Osteoblast (primary cell): Measurements from ENCODE around the gene GATB. TPM values are rescaled to one million over a fixed set of nuclear protein-coding genes. Genes with fewer than 3 reads are reported as not detected.

ENCODE experiments used
- DNase-seq: peaks from one replicate; pipeline ENCODE4 v3.0.0; 2011; ENCODE audit warnings: low spot score, mixed read lengths; ENCODE audit not compliant: insufficient read length; ENCODE audit errors: missing footprints
- H2AFZ ChIP-seq: 2 replicates; pipeline ENCODE4 v1.6.0; 2011; ENCODE audit warnings: mild to moderate bottlenecking, low read length
- H3K27ac ChIP-seq: 2 replicates; pipeline ENCODE4 v1.5.1; 2011; ENCODE audit warnings: mild to moderate bottlenecking, low read depth, low read length, moderate library complexity
- H3K27me3 ChIP-seq: 2 replicates; pipeline ENCODE4 v1.6.0; 2012; ENCODE audit warnings: mild to moderate bottlenecking, control low read depth, inconsistent platforms, low read length, moderate library complexity; ENCODE audit not compliant: insufficient read depth
- H3K36me3 ChIP-seq: 2 replicates; pipeline ENCODE4 v1.5.1; 2011; ENCODE audit warnings: mild to moderate bottlenecking, low read length, control low read depth, moderate library complexity; ENCODE audit not compliant: insufficient read depth
- H3K4me1 ChIP-seq: 2 replicates; pipeline ENCODE4 v1.5.1; 2011; ENCODE audit warnings: mild to moderate bottlenecking, low read length, control low read depth, moderate library complexity; ENCODE audit not compliant: insufficient read depth
- H3K4me2 ChIP-seq: 2 replicates; pipeline ENCODE4 v1.6.0; 2011; ENCODE audit warnings: mild to moderate bottlenecking, low read length; ENCODE audit not compliant: insufficient read depth
- H3K4me3 ChIP-seq: fragments of 200-600 bp; sonication (generic); 3 replicates; pipeline ENCODE4 v1.5.1; 2012; ENCODE audit warnings: mild to moderate bottlenecking, low read length, inconsistent platforms; ENCODE audit not compliant: insufficient read depth
- H3K79me2 ChIP-seq: 2 replicates; pipeline ENCODE4 v1.6.0; 2012; ENCODE audit warnings: mild to moderate bottlenecking, low read length, control low read depth, inconsistent platforms; ENCODE audit not compliant: insufficient read depth
- H3K9me3 ChIP-seq: 2 replicates; pipeline ENCODE4 v1.5.1; 2011; ENCODE audit warnings: low read depth, low read length, control low read depth
- H4K20me1 ChIP-seq: 2 replicates; pipeline ENCODE4 v1.6.0; 2012; ENCODE audit warnings: mild to moderate bottlenecking, low read length, control low read depth; ENCODE audit not compliant: insufficient read depth
- CTCF ChIP-seq: IDR thresholded peaks from 2 replicates; pipeline ENCODE4 v1.5.1; 2011; ENCODE audit warnings: mild to moderate bottlenecking, low read depth, low read length, moderate library complexity; ENCODE audit errors: extremely low read depth
- total RNA-seq: library from RNA; depleted of rRNA; stranded (reverse); fragments of >200 nt; gene quantifications from 2 replicates; pipeline ENCODE4 v1.2.3, GENCODE V29; 2012

Gene GATB
- total RNA-seq, 1 donor = 14.1 TPM

- no peaks in the 10 kb centered on the region for H3K9me3 ChIP-seq
- H3K4me2 ChIP-seq = no peak overlapping the region
- H4K20me1 ChIP-seq = no peaks in the 10 kb centered on the region
- no peak overlapping the region for H2AFZ ChIP-seq
- no peak overlapping the region for H3K4me3 ChIP-seq
- DNase-seq = no peak
- H3K4me1 ChIP-seq = peaks cover 37% of the 10 kb centered on the region
- TF ChIP-seq CTCF = no peak
- H3K27ac ChIP-seq = no peak overlapping the region
- no peaks in the 10 kb centered on the region for H3K79me2 ChIP-seq
- no peaks in the 10 kb centered on the region for H3K36me3 ChIP-seq
- no peaks in the 10 kb centered on the region for H3K27me3 ChIP-seq
These were observed 68.4 kb downstream of the GATB start for GRCh38 chr4:151692443-151692782.

GRCh38 chr4:151691639-151692442 lies 69.0 kb downstream of the GATB start:
- H3K4me2 ChIP-seq = no peak overlapping the region
- no peak for DNase-seq
- no peak overlapping the region for H3K4me3 ChIP-seq

GRCh38 chr4:151690876-151691275 lies 69.9 kb downstream of the GATB start:
- DNase-seq = peak; percentile 62
- Histone ChIP-seq H3K27ac (peak overlapping the region; percentile 72), H2AFZ (no peak overlapping the region), H3K4me1 (peaks cover 46% of the 10 kb centered on the region), H3K27me3 (no peaks in the 10 kb centered on the region), H4K20me1 (no peaks in the 10 kb centered on the region), H3K4me3 (peak overlapping the region; percentile 4), H3K79me2 (no peaks in the 10 kb centered on the region), H3K4me2 (peak overlapping the region; percentile 57), H3K9me3 (no peaks in the 10 kb centered on the region), H3K36me3 (no peaks in the 10 kb centered on the region)
- TF ChIP-seq CTCF = no peak

More at GRCh38 chr4:151691639-151692442, 69.0 kb downstream of the GATB start:
- H3K79me2 ChIP-seq = no peaks in the 10 kb centered on the region
- no peaks in the 10 kb centered on the region for H4K20me1 ChIP-seq
- H3K27ac ChIP-seq = no peak overlapping the region
- H3K9me3 ChIP-seq = no peaks in the 10 kb centered on the region
- H3K27me3 ChIP-seq = no peaks in the 10 kb centered on the region
- H3K4me1 ChIP-seq = peaks cover 43% of the 10 kb centered on the region
- no peaks in the 10 kb centered on the region for H3K36me3 ChIP-seq
- no peak for TF ChIP-seq CTCF
- H2AFZ ChIP-seq = no peak overlapping the region

- H4K20me1 ChIP-seq = no peaks in the 10 kb centered on the region
- H3K4me1 ChIP-seq = peaks cover 46% of the 10 kb centered on the region
- H3K27ac ChIP-seq = peak overlapping the region; percentile 72
- H3K36me3 ChIP-seq = no peaks in the 10 kb centered on the region
- peak overlapping the region; percentile 4 for H3K4me3 ChIP-seq
- no peaks in the 10 kb centered on the region for H3K27me3 ChIP-seq
- DNase-seq = no peak
- no peaks in the 10 kb centered on the region for H3K9me3 ChIP-seq
- no peaks in the 10 kb centered on the region for H3K79me2 ChIP-seq
- peak overlapping the region; percentile 26 for H2AFZ ChIP-seq
- no peak for TF ChIP-seq CTCF
- peak overlapping the region; percentile 57 for H3K4me2 ChIP-seq
These were observed 70.5 kb downstream of the GATB start for GRCh38 chr4:151690164-151690870.
